Lower leg skin (tissue), 4 donors: ENCODE measurements around the gene FAIM2. TPM values are rescaled to one million over a fixed set of nuclear protein-coding genes. Genes with fewer than 3 reads are reported as not detected.

ENCODE experiments used
- DNase-seq, 2 donors: peaks; one replicate each; pipeline ENCODE4 v3.0.0-alpha.2; 2019; ENCODE audit warnings: low spot score in 2 of 2
- H3K4me3 ChIP-seq: fragments of 200-600 bp; sonication (generic); 2 replicates; pipeline ENCODE4 v1.5.1; 2017; ENCODE audit warnings: mild to moderate bottlenecking, low read depth; ENCODE audit not compliant: poor library complexity, severe bottlenecking
- CTCF ChIP-seq, 3 donors: fragments of 450-650 bp; IDR thresholded peaks; one replicate each; pipeline ENCODE4 v1.5.1; 2016; ENCODE audit warnings: antibody characterized with exemption in 3 of 3, mild to moderate bottlenecking in 3 of 3, moderate library complexity in 2 of 3
- POLR2A ChIP-seq, 2 donors: fragments of 450-650 bp; IDR thresholded peaks; one replicate each; pipeline ENCODE4 v1.6.1; 2016 to 2017; ENCODE audit warnings: antibody characterized with exemption in 2 of 2, mild to moderate bottlenecking in 1 of 2, moderate library complexity in 1 of 2
- WGBS, 2 donors: methylation state at CpG; one replicate each; pipeline ENCODE4 v1.1.5; 2018; 5-methylcytosine and 5-hydroxymethylcytosine counted together
- intact Hi-C: fragments of 100-400 bp; cut with DNase I; formaldehyde crosslinking; loops from one replicate; pipeline ENCODE4 v1.15.0; 2023; ENCODE audit warnings: low total_unique reads
- total RNA-seq, 4 donors: library from RNA; depleted of rRNA; stranded (reverse); fragments of >200 nt; gene quantifications; one replicate each; pipeline ENCODE4 v1.1.0, GENCODE V29; 2016

FAIM2 gene
- total RNA-seq, 4 donors from 2014 or later, result 0.08 to 0.91 (median 0.17) TPM; not detected in 1

GRCh38 chr12:49894751-49895148 lies 8.9 kb downstream of the FAIM2 start:
- intact Hi-C loops, result no loop called here
- 51 to 59% methylated on average over 5 of the region's 5 CpGs for WGBS, 2 donors
- TF ChIP-seq CTCF (IDR thresholded peaks at IDR 0.05), result no peak
- TF ChIP-seq POLR2A (IDR thresholded peaks at IDR 0.05), result no peak
- H3K4me3 ChIP-seq, result no peak overlapping the region
- DNase-seq, result no peak

GRCh38 chr12:49893753-49894750 lies 9.6 kb downstream of the FAIM2 start:
- WGBS, 2 donors, result 81 to 82% methylated on average over 10 of the region's 10 CpGs
- intact Hi-C loops, result no loop called here
- TF ChIP-seq POLR2A (IDR thresholded peaks at IDR 0.05) (no peak), CTCF (IDR thresholded peaks at IDR 0.05) (no peak)
- DNase-seq, result no peak
- no peak overlapping the region for H3K4me3 ChIP-seq

DNA sequence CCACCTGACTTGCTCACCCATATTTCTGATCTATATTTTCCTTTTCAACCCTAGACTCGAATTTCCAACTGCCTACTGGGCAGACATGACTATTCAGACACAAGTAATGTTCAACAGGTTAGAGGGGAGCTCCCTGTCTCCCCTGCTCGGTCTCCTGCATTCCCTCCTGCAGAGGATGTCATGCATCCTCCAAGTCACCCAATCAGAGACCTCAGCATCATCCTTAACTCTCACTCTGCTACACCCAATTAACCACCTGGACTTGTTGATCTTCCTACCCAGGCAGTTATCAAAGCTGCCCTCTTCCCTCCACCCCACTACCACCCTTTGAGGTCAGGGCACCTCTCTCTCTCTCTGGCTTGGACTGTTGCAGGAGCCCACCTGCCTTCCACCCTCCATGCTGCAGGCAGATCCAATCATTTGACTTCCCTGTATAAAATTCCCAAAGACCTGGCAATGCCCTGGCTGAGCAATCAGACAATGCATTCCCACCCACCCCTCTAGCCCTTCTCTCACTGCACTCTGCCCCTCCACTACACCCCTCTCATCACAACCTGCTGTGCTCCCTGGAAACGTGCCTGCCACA lies 10.9 kb downstream of the FAIM2 start:
- intact Hi-C loops, result no loop called here
- no peak overlapping the region for H3K4me3 ChIP-seq
- DNase-seq, result no peak
- TF ChIP-seq POLR2A (IDR thresholded peaks at IDR 0.05), result no peak
- no peak for TF ChIP-seq CTCF (IDR thresholded peaks at IDR 0.05)
- WGBS, 2 donors, result 66 to 68% methylated on average over 3 of the region's 3 CpGs

GRCh38 chr12:49892084-49892731 lies 11.5 kb downstream of the FAIM2 start:
- H3K4me3 ChIP-seq, result no peak overlapping the region
- no peak for DNase-seq
- TF ChIP-seq POLR2A (IDR thresholded peaks at IDR 0.05), result no peak
- no peak for TF ChIP-seq CTCF (IDR thresholded peaks at IDR 0.05)
- WGBS, 2 donors, result 72 to 75% methylated on average over 10 of the region's 10 CpGs
- intact Hi-C loops, result no loop called here

DNA sequence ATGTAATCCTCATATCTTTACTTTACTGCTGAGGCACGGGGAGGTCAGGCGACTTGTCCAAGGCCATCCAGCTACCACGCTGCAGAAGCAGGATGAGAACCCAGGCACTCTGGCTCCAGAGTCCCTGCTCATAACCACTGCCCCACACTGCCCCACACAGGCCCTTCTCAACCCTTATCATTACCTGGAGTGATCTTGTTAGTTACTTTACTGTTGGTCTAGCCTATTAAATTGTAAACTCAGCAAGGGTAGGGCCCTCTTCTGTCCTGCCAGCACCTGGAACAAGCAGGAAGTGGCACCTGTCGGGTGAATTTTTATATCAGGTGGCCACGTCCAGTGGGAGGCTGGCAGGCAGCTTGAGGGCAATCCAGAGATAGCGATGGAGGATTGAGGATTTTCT lies 12.2 kb downstream of the FAIM2 start:
- no peak for TF ChIP-seq CTCF (IDR thresholded peaks at IDR 0.05)
- TF ChIP-seq POLR2A (IDR thresholded peaks at IDR 0.05), result no peak
- no peak for DNase-seq
- H3K4me3 ChIP-seq, result no peak overlapping the region
- intact Hi-C loops, result no loop called here
- 85 to 89% methylated on average over 6 of the region's 6 CpGs for WGBS, 2 donors
